GM19463 (cell line): ENCODE data around the gene TCF12.

Experiments used
- ATAC-seq: cut with Tn5 transposase; IDR thresholded peaks from one replicate; pipeline ENCODE4 v1.9.1; 2021; ENCODE audit warnings: mild to moderate bottlenecking, moderate library complexity; ENCODE audit not compliant: unreplicated experiment

Gene TCF12

DNA sequence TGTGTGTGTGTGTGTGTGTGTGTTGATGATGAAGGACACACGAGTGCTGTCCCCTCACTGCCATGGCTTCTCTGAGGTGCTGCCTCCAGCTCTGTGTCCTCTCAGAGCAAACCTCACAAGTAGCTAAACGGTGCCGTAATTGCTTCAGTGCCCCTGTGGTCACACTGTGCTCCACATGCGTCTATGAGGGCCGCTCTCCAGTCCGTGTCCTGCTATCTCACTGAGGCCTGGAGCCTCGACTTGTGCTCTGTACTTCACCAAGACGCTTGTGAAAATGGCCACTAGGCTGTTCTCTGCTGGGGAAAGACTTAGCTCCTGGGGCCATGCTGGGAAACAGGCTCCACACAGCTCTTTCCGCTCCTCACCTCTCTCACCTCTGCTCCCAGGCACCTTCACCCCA, 392.4 kb downstream of the TCF12 start:
- ATAC-seq, result no peak

DNA sequence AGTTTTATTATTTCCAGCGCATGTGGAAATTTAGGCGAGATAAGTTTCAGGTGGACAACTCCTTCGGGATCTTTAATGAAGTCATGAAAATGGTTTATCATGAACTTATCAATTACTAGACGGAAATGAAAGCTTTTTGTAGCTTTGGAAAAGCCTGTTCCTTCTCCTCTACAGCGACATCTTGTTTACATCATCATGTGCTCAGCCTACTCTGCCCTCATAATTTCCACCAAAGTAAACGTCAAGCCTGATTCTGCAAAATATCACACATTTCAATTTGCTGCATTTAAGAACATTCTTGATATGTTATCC, 393.5 kb downstream of the TCF12 start:
- no peak for ATAC-seq

GRCh38 chr15:57312318-57313133, 394.1 kb downstream of the TCF12 start:
- no peak for ATAC-seq

- ATAC-seq, result no peak
Observed at GRCh38 chr15:57313134-57313483, 394.7 kb downstream of the TCF12 start.

GRCh38 chr15:57314221-57314620, 395.8 kb downstream of the TCF12 start:
- no peak for ATAC-seq

GRCh38 chr15:57316451-57316850, 398.0 kb downstream of the TCF12 start:
- ATAC-seq, result no peak

DNA sequence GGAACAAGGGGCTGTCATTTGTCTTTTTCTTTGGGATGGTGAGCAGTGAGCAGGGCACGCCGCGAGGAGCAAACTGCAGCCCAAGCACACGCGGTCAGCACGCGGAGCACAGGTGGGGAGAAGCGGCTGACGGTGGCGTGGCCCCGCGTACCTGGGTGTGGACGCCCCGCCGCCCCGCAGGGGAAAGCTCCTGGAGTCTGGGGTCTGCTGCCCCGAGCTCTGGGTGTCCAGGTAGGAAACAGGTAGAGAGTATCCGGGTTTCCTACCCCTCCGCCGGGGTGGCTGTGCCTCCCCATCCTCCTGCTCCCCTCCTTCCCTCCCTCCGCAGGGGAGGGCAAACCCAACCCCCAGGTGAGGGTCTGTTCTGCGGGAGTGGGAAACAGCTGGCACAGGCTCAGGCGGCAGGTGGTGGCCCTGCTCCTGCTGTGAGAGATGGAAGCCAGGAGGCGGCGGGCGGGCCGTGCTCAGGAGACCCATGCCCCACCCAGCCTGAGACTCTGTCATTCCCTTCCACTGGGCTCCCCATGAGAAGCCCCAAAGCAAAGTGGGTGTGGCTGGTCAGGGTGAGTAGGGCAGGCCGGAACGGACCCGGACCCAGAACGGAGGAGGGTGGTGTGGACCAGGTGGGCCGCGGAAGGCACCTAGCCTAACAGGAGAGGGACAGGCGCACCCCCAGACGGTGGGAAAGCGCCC, 400.9 kb downstream of the TCF12 start:
- ATAC-seq, result no peak

GRCh38 chr15:57319919-57320560, 401.6 kb downstream of the TCF12 start:
- ATAC-seq, result no peak

GRCh38 chr15:57320631-57321220, 402.3 kb downstream of the TCF12 start:
- no peak for ATAC-seq

DNA sequence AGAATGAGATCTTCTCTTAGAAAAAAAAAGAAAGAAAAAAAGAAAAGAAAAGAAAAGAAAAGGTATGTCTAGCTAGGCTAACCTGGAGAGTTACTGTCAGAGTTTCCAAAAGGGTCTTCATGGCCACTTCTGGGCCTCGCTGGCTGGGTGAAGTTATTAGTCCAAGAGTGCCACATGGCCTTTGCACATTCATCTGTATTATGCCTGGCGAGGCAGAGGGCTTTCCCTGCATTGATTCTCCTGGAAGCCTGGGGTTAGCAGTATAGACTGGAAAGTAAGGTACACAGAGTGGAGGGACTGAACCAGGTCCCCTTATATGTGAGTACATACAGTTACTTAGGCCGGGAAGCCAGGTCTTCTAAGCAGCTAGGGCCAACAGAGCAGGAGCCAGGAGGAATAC, 403.0 kb downstream of the TCF12 start:
- ATAC-seq, result no peak

GRCh38 chr15:57321973-57322601, 403.6 kb downstream of the TCF12 start:
- ATAC-seq, result no peak

- no peak for ATAC-seq
Observed at GRCh38 chr15:57322602-57323250, 404.3 kb downstream of the TCF12 start.

- no peak for ATAC-seq
Observed at GRCh38 chr15:57323299-57323805, 404.9 kb downstream of the TCF12 start.

- no peak for ATAC-seq
Observed at GRCh38 chr15:57323806-57324589, 405.6 kb downstream of the TCF12 start.

DNA sequence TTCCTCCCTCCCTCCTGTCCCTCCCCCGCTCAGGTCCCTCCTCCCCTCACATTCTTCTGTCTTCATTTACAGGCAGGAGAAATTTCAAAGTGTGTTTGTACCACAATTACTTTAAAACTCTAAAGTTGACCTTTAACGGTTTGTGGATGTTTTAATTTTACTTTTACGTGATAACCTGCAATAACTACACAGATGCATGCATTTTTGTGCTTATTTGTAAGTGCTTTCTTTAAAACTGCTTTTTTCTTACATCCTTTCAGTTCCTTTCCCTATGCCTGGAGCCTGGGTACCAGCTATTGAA, 406.1 kb downstream of the TCF12 start:
- no peak for ATAC-seq

GRCh38 chr15:57324944-57325679, 406.7 kb downstream of the TCF12 start:
- no peak for ATAC-seq

- ATAC-seq, result no peak
Observed at GRCh38 chr15:57326196-57326595, 407.8 kb downstream of the TCF12 start.

DNA sequence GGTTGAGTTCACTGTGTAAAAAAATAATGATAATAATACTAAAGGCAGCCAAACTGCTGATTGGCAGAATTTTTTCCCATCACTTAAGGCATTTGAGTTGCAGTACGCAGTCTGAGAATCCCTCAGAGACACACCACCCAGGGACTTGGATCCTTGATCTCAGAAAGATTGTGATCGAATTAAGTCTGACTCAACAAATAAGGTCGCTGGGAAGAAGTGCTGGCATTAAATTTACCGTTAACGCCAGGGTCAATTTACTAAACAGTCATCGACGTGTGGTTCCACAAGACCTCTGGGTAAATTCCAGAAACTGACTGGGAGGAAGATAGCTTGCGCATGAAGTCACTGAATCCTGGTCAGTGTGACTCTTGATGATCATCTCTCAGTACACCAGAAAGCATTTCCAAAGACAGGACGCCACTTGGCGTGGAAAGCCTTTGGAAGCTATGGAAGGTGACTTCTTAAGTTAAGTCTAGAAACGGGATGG, 409.6 kb downstream of the TCF12 start:
- ATAC-seq, result no peak

- no peak for ATAC-seq
Observed at GRCh38 chr15:57328479-57328878, 410.0 kb downstream of the TCF12 start.
